GM19328 (cell line): ENCODE data around the gene ARSB.
"Not testable (repeated sequence)": the region's sequence is repeated elsewhere in the genome, so short reads cannot be mapped to it uniquely, and the experiment has no call there.

Source experiments
- ATAC-seq: cut with Tn5 transposase; IDR thresholded peaks from one replicate; pipeline ENCODE4 v1.9.1; 2021; ENCODE audit warnings: mild to moderate bottlenecking, moderate library complexity; ENCODE audit not compliant: unreplicated experiment

ARSB gene

GRCh38 chr5:78732721-78733120, 252.4 kb downstream of the ARSB start:
- not testable (repeated sequence) for ATAC-seq

- no peak for ATAC-seq
Observed at GRCh38 chr5:78731884-78732283, 253.2 kb downstream of the ARSB start.

- ATAC-seq = no peak
Observed at GRCh38 chr5:78730300-78731094, 254.6 kb downstream of the ARSB start.

- ATAC-seq = peak; percentile 73
Observed at GRCh38 chr5:78727786-78728761, 257.0 kb downstream of the ARSB start.
